HUES6 (cell line): ENCODE data around the gene VTCN1.
"Not testable (repeated sequence)": the region's sequence is repeated elsewhere in the genome, so short reads cannot be mapped to it uniquely, and the experiment has no call there.

Experiments
- H3K27ac ChIP-seq: 2 replicates; pipeline ENCODE4 v1.7.0; 2013; ENCODE audit warnings: low read depth, mild to moderate bottlenecking, low read length, inconsistent platforms
- H3K27me3 ChIP-seq: 2 replicates; pipeline ENCODE4 v1.6.1; 2013; ENCODE audit warnings: low read length; ENCODE audit not compliant: control insufficient read depth, insufficient read depth
- H3K36me3 ChIP-seq: 2 replicates; pipeline ENCODE4 v1.6.1; 2013; ENCODE audit warnings: low read length; ENCODE audit not compliant: control insufficient read depth, insufficient read depth
- H3K4me1 ChIP-seq: 2 replicates; pipeline ENCODE4 v1.6.1; 2013; ENCODE audit warnings: low read length; ENCODE audit not compliant: control insufficient read depth, insufficient read depth
- H3K4me3 ChIP-seq: 2 replicates; pipeline ENCODE4 v1.5.1; 2013; ENCODE audit warnings: low read depth, low read length
- H3K9ac ChIP-seq: one replicate; pipeline ENCODE4 v1.6.1; 2013; ENCODE audit warnings: mild to moderate bottlenecking, low read length
- H3K9me3 ChIP-seq: 2 replicates; pipeline ENCODE4 v1.6.1; 2013; ENCODE audit warnings: low read depth, low read length; ENCODE audit not compliant: control insufficient read depth, insufficient read depth

The VTCN1 gene

GRCh38 chr1:117166076-117166475 is 44.7 kb downstream of the VTCN1 start:
- Histone ChIP-seq H3K27me3 (no peaks in the 10 kb centered on the region), H3K27ac (no peak overlapping the region), H3K36me3 (no peaks in the 10 kb centered on the region), H3K9ac (no peak overlapping the region), H3K4me1 (peaks cover 5% of the 10 kb centered on the region), H3K9me3 (no peaks in the 10 kb centered on the region), H3K4me3 (no peak overlapping the region)

- Histone ChIP-seq H3K4me3 (no peak overlapping the region), H3K4me1 (no peaks in the 10 kb centered on the region; the same call in 1 of the 2 replicates), H3K27me3 (no peaks in the 10 kb centered on the region), H3K9me3 (no peaks in the 10 kb centered on the region), H3K27ac (no peak overlapping the region), H3K36me3 (no peaks in the 10 kb centered on the region), H3K9ac (no peak overlapping the region)
Measured at GRCh38 chr1:117164209-117164608, 46.5 kb downstream of the VTCN1 start.

GRCh38 chr1:117162816-117163215 is 47.9 kb downstream of the VTCN1 start:
- Histone ChIP-seq H3K27ac (no peak overlapping the region), H3K9me3 (peaks cover 3% of the 10 kb centered on the region; the same call in 1 of the 2 replicates), H3K4me1 (no peaks in the 10 kb centered on the region; the same call in 1 of the 2 replicates), H3K27me3 (no peaks in the 10 kb centered on the region), H3K9ac (no peak overlapping the region), H3K36me3 (no peaks in the 10 kb centered on the region), H3K4me3 (no peak overlapping the region)

GRCh38 chr1:117161887-117162286 is 48.8 kb downstream of the VTCN1 start:
- H3K4me1 ChIP-seq: no peaks in the 10 kb centered on the region; the same call in 1 of the 2 replicates
- H3K36me3 ChIP-seq: no peaks in the 10 kb centered on the region
- no peak overlapping the region for H3K9ac ChIP-seq
- H3K27me3 ChIP-seq: no peaks in the 10 kb centered on the region
- H3K27ac ChIP-seq: no peak overlapping the region
- H3K9me3 ChIP-seq: peaks cover 3% of the 10 kb centered on the region; the same call in 1 of the 2 replicates
- H3K4me3 ChIP-seq: no peak overlapping the region

- H3K36me3 ChIP-seq, H3K4me3 ChIP-seq, H3K27ac ChIP-seq, H3K27me3 ChIP-seq, H3K9me3 ChIP-seq, H3K9ac ChIP-seq: not testable (repeated sequence)
- peaks cover 15% of the 10 kb centered on the region for H3K4me1 ChIP-seq
Measured at GRCh38 chr1:117151305-117151704, 59.4 kb downstream of the VTCN1 start.

- no peak overlapping the region for H3K4me3 ChIP-seq
- H3K27me3 ChIP-seq: no peaks in the 10 kb centered on the region
- no peaks in the 10 kb centered on the region for H3K36me3 ChIP-seq
- H3K9ac ChIP-seq: no peak overlapping the region
- H3K9me3 ChIP-seq: no peaks in the 10 kb centered on the region; the same call in 1 of the 2 replicates
- no peak overlapping the region for H3K27ac ChIP-seq
- H3K4me1 ChIP-seq: peaks cover 16% of the 10 kb centered on the region
Measured at GRCh38 chr1:117150316-117150715, 60.4 kb downstream of the VTCN1 start.

- Histone ChIP-seq H3K36me3 (no peaks in the 10 kb centered on the region), H3K4me3 (no peak overlapping the region), H3K27me3 (no peaks in the 10 kb centered on the region), H3K27ac (no peak overlapping the region), H3K9ac (no peak overlapping the region), H3K4me1 (peaks cover 16% of the 10 kb centered on the region), H3K9me3 (no peaks in the 10 kb centered on the region; the same call in 1 of the 2 replicates)
Measured at GRCh38 chr1:117147856-117148588, 62.7 kb downstream of the VTCN1 start.

GRCh38 chr1:117147341-117147831 is 63.3 kb downstream of the VTCN1 start:
- Histone ChIP-seq H3K4me3 (no peak overlapping the region), H3K27me3 (no peaks in the 10 kb centered on the region), H3K36me3 (no peaks in the 10 kb centered on the region), H3K27ac (no peak overlapping the region), H3K9ac (no peak overlapping the region), H3K9me3 (no peaks in the 10 kb centered on the region; the same call in 1 of the 2 replicates), H3K4me1 (peaks cover 16% of the 10 kb centered on the region)

- Histone ChIP-seq H3K4me3 (no peak overlapping the region), H3K9me3 (no peaks in the 10 kb centered on the region; the same call in 1 of the 2 replicates), H3K4me1 (peaks cover 16% of the 10 kb centered on the region), H3K27me3 (no peaks in the 10 kb centered on the region), H3K36me3 (no peaks in the 10 kb centered on the region), H3K27ac (no peak overlapping the region), H3K9ac (no peak overlapping the region)
Measured at GRCh38 chr1:117146575-117147340, 64.0 kb downstream of the VTCN1 start.

GRCh38 chr1:117146072-117146471 is 64.7 kb downstream of the VTCN1 start:
- Histone ChIP-seq H3K9me3 (no peaks in the 10 kb centered on the region), H3K4me3 (no peak overlapping the region), H3K4me1 (peaks cover 16% of the 10 kb centered on the region), H3K27me3 (no peaks in the 10 kb centered on the region), H3K27ac (no peak overlapping the region), H3K9ac (no peak overlapping the region), H3K36me3 (no peaks in the 10 kb centered on the region)

- H3K27me3 ChIP-seq: no peaks in the 10 kb centered on the region
Measured at GRCh38 chr1:117143871-117144270, 66.9 kb downstream of the VTCN1 start.

More at GRCh38 chr1:117143871-117144270, 66.9 kb downstream of the VTCN1 start:
- no peaks in the 10 kb centered on the region for H3K36me3 ChIP-seq
- H3K9me3 ChIP-seq: no peaks in the 10 kb centered on the region
- H3K9ac ChIP-seq: no peak overlapping the region
- no peak overlapping the region for H3K4me3 ChIP-seq
- peaks cover 16% of the 10 kb centered on the region for H3K4me1 ChIP-seq
- H3K27ac ChIP-seq: no peak overlapping the region
